ENCODE data around the gene PTK6. TPM values are rescaled to one million over a fixed set of nuclear protein-coding genes. Genes with fewer than 3 reads are reported as not detected.

Gene PTK6
- total and polyA plus RNA-seq, 2 of the 13 experiments (the other 11 are each of a cell fraction or from before 2014, with no cell fraction given) = 0.08 TPM; not detected in 1

DNA sequence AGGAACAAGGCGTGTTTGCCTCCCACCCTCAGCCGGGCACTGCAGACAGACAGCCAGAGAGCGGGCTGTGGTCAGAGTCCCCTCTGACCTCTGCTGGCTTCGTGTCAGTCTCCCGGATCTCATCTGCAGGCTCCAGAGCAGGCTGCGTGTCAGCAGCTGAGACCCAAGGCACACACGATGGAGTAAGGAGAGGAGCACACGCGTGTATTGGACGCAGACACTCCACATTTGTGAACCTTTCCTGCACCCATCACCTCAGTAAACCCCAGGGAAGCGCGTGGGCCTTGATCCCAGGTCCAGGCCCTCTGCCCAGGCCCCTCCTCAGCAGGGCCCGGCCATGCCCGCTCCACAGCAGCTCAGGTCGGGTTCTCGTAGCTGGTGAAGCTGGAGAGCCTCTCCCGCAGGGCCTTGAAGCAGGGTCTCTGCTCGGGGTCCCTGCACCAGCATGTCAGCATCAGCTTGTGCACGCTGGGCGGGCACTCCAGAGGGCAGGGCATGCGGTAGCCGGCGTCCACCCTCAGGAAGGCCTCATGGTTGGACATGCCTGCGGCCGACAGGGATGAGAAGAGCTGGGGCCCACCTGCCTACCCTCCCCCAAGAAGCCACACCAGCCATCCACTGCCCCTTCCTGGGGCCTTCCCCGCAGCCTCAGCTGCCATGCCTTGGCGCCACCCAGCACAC, 7.9 kb downstream of the PTK6 start (continued):
- TF ChIP-seq, protein P1, sequence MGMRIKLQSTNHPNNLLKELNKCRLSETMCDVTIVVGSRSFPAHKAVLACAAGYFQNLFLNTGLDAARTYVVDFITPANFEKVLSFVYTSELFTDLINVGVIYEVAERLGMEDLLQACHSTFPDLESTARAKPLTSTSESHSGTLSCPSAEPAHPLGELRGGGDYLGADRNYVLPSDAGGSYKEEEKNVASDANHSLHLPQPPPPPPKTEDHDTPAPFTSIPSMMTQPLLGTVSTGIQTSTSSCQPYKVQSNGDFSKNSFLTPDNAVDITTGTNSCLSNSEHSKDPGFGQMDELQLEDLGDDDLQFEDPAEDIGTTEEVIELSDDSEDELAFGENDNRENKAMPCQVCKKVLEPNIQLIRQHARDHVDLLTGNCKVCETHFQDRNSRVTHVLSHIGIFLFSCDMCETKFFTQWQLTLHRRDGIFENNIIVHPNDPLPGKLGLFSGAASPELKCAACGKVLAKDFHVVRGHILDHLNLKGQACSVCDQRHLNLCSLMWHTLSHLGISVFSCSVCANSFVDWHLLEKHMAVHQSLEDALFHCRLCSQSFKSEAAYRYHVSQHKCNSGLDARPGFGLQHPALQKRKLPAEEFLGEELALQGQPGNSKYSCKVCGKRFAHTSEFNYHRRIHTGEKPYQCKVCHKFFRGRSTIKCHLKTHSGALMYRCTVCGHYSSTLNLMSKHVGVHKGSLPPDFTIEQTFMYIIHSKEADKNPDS (CRISPR knock-in tag; IDR thresholded peaks at IDR 0.05) = 0 out of 2 replicates have a peak, but pooled peaks have one; percentile 30

DNA sequence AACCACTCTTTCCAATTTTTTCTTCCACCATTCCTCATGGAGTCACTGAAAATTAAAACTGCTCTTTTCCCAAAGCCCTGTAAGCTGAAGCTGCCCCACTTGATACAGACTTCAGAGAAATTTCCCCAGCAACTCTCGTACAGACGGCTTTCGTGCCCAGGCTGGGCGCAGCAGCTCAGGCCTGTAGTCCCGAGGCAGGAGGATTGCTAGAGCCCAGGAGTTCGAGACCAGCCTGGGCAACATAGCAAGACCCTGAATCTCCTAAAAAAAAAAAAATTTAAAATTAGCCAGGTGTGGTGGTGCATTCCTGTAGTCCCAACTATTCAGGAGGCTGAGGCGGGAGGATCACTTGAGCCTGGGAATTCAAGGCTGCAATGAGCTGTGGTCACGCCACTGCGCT, 10.0 kb downstream of the PTK6 start:
- FAIRE-seq = no peak
- H3K9me3 ChIP-seq (ENCODE audit: low read length) = no peaks in the 10 kb centered on the region
- no peak overlapping the region for H3K27ac ChIP-seq (ENCODE audit: extremely low read length, insufficient read depth, low read length)
- no peak overlapping the region for H3K4me2 ChIP-seq (ENCODE audit: low read depth, low read length)
- peaks cover 5% of the 10 kb centered on the region; the same call in 1 of the 2 replicates for H3K4me1 ChIP-seq (ENCODE audit: insufficient read depth, low read length)
- in situ Hi-C loops (cut with HindIII; ENCODE audit: extremely low pct_ligation_motif_present, low pct_unique_long_range_greater_than_20kb) = no loop called here
- no peak for ATAC-seq
- no peak overlapping the region for H3K9ac ChIP-seq (ENCODE audit: insufficient read depth, low read depth, low read length)
- H3K27me3 ChIP-seq (ENCODE audit: control insufficient read depth in 1 of 2, insufficient read depth in 2 of 2, low read length in 2 of 2) = peaks cover 13 to 44% of the 10 kb centered on the region in 2 experiments; a peak in 4 of 5 replicates
- intact Hi-C loops (cut with micrococcal nuclease; ENCODE audit: unreplicated experiment) = no loop called here
- H3K4me3 ChIP-seq (replicated peaks in 1 of 3; ENCODE audit: insufficient read depth in 1 of 3, low read depth in 2 of 3, low read length in 3 of 3) = no peak overlapping the region
- 55% methylated on average over 9 of the region's 9 CpGs for WGBS (ENCODE audit: low lambda C conversion rate)
- CTCF ChIA-PET (ENCODE audit: low intra/inter-chr PET ratio, low total read pairs) = no interaction called here
- peaks cover 4% of the 10 kb centered on the region; the same call in 1 of the 2 replicates for H4K20me1 ChIP-seq (ENCODE audit: insufficient read depth, low read length)
- no TSS peak for BruUV-seq (replicated peaks)
- TF ChIP-seq, protein P2, sequence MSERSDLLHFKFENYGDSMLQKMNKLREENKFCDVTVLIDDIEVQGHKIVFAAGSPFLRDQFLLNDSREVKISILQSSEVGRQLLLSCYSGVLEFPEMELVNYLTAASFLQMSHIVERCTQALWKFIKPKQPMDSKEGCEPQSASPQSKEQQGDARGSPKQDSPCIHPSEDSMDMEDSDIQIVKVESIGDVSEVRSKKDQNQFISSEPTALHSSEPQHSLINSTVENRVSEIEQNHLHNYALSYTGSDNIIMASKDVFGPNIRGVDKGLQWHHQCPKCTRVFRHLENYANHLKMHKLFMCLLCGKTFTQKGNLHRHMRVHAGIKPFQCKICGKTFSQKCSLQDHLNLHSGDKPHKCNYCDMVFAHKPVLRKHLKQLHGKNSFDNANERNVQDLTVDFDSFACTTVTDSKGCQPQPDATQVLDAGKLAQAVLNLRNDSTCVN (CRISPR knock-in tag; IDR thresholded peaks at IDR 0.05; ENCODE audit: borderline replicate concordance) = no peak
- TF ChIP-seq CCDC6 (CRISPR knock-in tag; IDR thresholded peaks at IDR 0.05) (no peak), KAT2B (IDR thresholded peaks at IDR 0.05; ENCODE audit: borderline replicate concordance, low read depth, low read length) (no peak), ZNF383 (CRISPR knock-in tag; IDR thresholded peaks at IDR 0.05; ENCODE audit: borderline replicate concordance) (no peak), ZFY (CRISPR knock-in tag; IDR thresholded peaks at IDR 0.05) (no peak), KLF6 (CRISPR knock-in tag; IDR thresholded peaks at IDR 0.05) (no peak), NR2F6 (IDR thresholded peaks at IDR 0.05) (no peak), NR2F6 (CRISPR knock-in tag; IDR thresholded peaks at IDR 0.05) (no peak)
- TF ChIP-seq, protein P3, sequence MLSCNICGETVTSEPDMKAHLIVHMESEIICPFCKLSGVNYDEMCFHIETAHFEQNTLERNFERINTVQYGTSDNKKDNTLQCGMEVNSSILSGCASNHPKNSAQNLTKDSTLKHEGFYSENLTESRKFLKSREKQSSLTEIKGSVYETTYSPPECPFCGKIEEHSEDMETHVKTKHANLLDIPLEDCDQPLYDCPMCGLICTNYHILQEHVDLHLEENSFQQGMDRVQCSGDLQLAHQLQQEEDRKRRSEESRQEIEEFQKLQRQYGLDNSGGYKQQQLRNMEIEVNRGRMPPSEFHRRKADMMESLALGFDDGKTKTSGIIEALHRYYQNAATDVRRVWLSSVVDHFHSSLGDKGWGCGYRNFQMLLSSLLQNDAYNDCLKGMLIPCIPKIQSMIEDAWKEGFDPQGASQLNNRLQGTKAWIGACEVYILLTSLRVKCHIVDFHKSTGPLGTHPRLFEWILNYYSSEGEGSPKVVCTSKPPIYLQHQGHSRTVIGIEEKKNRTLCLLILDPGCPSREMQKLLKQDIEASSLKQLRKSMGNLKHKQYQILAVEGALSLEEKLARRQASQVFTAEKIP (CRISPR knock-in tag; IDR thresholded peaks at IDR 0.05; ENCODE audit: borderline replicate concordance) = no peak
- TF ChIP-seq, protein P4, sequence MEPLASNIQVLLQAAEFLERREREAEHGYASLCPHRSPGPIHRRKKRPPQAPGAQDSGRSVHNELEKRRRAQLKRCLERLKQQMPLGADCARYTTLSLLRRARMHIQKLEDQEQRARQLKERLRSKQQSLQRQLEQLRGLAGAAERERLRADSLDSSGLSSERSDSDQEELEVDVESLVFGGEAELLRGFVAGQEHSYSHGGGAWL (CRISPR knock-in tag; IDR thresholded peaks at IDR 0.05) = no peak
- TF ChIP-seq, protein P5, sequence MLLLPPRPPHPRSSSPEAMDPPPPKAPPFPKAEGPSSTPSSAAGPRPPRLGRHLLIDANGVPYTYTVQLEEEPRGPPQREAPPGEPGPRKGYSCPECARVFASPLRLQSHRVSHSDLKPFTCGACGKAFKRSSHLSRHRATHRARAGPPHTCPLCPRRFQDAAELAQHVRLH (CRISPR knock-in tag; IDR thresholded peaks at IDR 0.05; ENCODE audit: borderline replicate concordance, low read depth) = no peak
- TF ChIP-seq, protein P6, sequence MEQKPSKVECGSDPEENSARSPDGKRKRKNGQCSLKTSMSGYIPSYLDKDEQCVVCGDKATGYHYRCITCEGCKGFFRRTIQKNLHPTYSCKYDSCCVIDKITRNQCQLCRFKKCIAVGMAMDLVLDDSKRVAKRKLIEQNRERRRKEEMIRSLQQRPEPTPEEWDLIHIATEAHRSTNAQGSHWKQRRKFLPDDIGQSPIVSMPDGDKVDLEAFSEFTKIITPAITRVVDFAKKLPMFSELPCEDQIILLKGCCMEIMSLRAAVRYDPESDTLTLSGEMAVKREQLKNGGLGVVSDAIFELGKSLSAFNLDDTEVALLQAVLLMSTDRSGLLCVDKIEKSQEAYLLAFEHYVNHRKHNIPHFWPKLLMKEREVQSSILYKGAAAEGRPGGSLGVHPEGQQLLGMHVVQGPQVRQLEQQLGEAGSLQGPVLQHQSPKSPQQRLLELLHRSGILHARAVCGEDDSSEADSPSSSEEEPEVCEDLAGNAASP (CRISPR knock-in tag; IDR thresholded peaks at IDR 0.05; ENCODE audit: borderline replicate concordance) = no peak
- H3K36me3 ChIP-seq (replicated peaks in 1 of 2; ENCODE audit: control insufficient read depth in 1 of 2, insufficient read depth in 2 of 2, low read length in 2 of 2) = no peaks in the 10 kb centered on the region
- DNase-seq (ENCODE audit: low spot score) = no peak
- no peak overlapping the region for H2AFZ ChIP-seq (ENCODE audit: low read length)
- H3K79me2 ChIP-seq (ENCODE audit: insufficient read depth, low read length) = no peaks in the 10 kb centered on the region
- POLR2A ChIA-PET = no interaction called here

All from HepG2 (cell line).